Measurements from ENCODE around the gene PDAP1.

DNA sequence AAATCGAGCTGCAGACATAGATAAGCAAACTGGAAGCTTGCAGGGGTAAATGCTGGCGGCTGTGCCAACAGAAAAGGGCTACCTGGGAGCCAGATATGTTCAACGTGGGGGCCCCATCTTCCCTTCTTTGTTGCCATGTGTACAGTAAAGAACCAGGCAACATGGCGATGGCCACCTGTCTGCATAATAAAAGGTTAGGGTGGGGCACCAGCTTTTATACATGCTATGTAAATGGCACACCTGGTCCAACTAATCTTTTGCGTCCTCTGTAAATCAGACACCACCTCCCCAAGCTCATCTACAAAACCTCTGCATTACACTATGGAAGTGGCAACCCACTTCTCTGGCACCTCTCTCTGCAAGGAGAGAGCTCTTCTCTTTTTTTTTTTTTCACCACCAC lies 14.2 kb upstream of the PDAP1 start:
- TF ChIP-seq, protein P1, sequence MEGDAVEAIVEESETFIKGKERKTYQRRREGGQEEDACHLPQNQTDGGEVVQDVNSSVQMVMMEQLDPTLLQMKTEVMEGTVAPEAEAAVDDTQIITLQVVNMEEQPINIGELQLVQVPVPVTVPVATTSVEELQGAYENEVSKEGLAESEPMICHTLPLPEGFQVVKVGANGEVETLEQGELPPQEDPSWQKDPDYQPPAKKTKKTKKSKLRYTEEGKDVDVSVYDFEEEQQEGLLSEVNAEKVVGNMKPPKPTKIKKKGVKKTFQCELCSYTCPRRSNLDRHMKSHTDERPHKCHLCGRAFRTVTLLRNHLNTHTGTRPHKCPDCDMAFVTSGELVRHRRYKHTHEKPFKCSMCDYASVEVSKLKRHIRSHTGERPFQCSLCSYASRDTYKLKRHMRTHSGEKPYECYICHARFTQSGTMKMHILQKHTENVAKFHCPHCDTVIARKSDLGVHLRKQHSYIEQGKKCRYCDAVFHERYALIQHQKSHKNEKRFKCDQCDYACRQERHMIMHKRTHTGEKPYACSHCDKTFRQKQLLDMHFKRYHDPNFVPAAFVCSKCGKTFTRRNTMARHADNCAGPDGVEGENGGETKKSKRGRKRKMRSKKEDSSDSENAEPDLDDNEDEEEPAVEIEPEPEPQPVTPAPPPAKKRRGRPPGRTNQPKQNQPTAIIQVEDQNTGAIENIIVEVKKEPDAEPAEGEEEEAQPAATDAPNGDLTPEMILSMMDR (IDR thresholded peaks at IDR 0.05), result no peak
- TF ChIP-seq POLR2A (IDR thresholded peaks at IDR 0.05), result no peak
- no peak for TF ChIP-seq EP300 (IDR thresholded peaks at IDR 0.05)

All from tibial nerve (tissue), 4 donors.